ENCODE measurements around the gene SPECC1. TPM values are rescaled to one million over a fixed set of nuclear protein-coding genes. Genes with fewer than 3 reads are reported as not detected.
A peak's percentile ranks its signal among the peaks of the same experiment; 100 is the strongest.

The SPECC1 gene
- polyA plus RNA-seq, 1 of the 3 experiments (the other 2 are of a cell fraction): 11.2 TPM

DNA sequence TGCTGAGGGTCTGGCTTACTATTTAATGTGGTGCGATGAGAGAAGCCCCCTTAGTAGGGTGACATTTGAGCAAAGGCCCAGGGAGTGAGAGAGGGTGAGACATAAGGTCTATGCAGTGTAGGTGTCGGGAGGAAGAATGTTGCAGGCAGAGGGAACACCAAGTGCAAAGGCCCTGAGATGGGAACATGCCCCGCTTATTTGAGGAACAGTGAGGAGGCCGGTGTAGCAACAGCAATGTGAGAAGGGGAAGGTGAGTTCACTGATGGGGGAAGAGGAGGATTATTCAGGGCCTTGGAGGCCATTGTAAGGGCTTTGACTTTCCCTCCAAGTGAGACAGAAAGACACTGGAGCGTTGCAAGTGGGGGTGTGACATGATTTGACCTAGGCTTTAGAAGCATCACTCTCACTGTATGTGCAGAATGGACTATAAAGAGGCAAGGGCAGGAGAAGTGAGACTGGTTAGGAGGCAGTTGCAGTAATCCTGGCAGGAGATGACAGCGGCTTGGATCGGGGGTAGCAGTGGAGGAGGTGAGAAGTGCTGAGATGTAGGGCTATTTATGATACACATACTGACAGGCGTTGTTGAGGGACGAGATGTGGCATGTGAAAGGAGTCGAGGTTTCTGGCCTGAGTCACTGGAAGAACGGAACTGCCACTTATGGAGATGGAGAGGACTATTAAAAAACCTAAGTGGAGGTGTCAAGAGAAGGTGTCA is 145.3 kb downstream of the SPECC1 start:
- no peak for DNase-seq
- H3K79me2 ChIP-seq (ENCODE audit: insufficient read depth): peaks cover 29% of the 10 kb centered on the region
- WGBS (ENCODE audit: low lambda C conversion rate): 92% methylated on average over 11 of the region's 11 CpGs
- no peak overlapping the region for H3K9ac ChIP-seq
- H3K36me3 ChIP-seq (replicated peaks in 1 of 2; ENCODE audit: control insufficient read depth in 1 of 2, insufficient read depth in 2 of 2, low read length in 1 of 2): no peaks in the 10 kb centered on the region
- no peak overlapping the region for H3K4me2 ChIP-seq
- TF ChIP-seq POLR2AphosphoS5 (IDR thresholded peaks at IDR 0.05; ENCODE audit: low read depth, low read length): no peak
- TF ChIP-seq, protein P1, sequence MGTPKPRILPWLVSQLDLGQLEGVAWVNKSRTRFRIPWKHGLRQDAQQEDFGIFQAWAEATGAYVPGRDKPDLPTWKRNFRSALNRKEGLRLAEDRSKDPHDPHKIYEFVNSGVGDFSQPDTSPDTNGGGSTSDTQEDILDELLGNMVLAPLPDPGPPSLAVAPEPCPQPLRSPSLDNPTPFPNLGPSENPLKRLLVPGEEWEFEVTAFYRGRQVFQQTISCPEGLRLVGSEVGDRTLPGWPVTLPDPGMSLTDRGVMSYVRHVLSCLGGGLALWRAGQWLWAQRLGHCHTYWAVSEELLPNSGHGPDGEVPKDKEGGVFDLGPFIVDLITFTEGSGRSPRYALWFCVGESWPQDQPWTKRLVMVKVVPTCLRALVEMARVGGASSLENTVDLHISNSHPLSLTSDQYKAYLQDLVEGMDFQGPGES (IDR thresholded peaks at IDR 0.05; ENCODE audit: low read depth, low read length): no peak
- no peak overlapping the region for H3K27ac ChIP-seq (ENCODE audit: low read depth in 2 of 2, low read length in 1 of 2)
- no peaks in the 10 kb centered on the region for H3K27me3 ChIP-seq (ENCODE audit: insufficient read depth)
- no peak overlapping the region for H2AFZ ChIP-seq (ENCODE audit: low read depth)
- peaks cover 6 to 8% of the 10 kb centered on the region in 2 experiments; a peak in 1 of 4 replicates for H3K4me1 ChIP-seq (ENCODE audit: control insufficient read depth in 1 of 2, insufficient read depth in 2 of 2, low read depth in 1 of 2, low read length in 1 of 2)
- H3F3A ChIP-seq (replicated peaks; ENCODE audit: insufficient read depth): peaks cover 3% of the 10 kb centered on the region
- no peaks in the 10 kb centered on the region for H4K20me1 ChIP-seq (ENCODE audit: insufficient read depth)
- H3K9me3 ChIP-seq: no peaks in the 10 kb centered on the region
- ChIA-PET POLR2A (no interaction called here), CTCF (no interaction called here)
- no peak overlapping the region for H3K4me3 ChIP-seq (ENCODE audit: low read depth in 2 of 2, low read length in 1 of 2)
- no peaks in the 10 kb centered on the region for H3K9me2 ChIP-seq

DNA sequence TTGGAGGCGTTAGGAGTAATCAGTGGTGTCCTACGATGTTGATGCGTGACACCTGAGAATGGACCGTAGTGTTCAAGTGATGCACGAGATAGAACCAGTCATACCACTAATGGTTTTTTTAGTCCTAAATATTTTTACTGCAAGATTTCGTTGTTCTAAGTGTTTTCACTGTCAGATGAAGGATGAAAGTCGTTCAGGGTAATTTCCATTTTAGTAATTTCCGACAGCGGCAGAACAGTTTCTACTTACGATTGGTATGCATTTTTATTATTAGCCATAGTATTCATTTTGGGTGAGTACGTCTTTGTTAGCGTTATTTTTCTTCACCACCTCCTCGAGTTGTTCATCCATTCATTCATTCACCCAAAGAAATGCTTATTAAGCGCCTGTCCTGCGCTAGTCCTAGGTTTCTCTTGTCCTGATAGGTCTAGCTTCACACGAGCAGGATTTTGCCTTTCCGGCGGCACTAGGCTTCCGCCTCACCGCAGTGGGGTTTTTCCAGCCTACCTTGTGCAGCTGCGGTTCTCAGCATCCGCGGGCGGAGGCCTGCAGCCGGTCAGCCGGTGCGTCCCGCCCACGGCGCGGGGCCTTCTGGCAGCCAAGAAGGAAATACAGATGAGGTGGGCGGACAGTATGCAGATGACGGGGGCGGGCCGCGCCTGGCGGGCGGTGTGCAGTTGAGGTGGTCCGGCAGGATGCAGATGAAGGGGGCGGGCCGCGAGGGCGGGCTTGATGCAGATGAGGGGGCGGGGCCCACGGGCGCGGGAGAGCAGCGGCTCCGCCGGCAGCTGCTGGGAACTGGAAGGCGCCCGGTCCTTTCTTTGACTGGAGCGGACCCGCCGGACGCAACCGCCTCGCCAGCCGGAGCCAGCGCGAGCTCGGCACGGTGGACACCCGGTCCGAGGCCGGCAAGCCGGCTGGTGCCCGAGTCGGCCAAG is 146.4 kb downstream of the SPECC1 start:
- no peaks in the 10 kb centered on the region for H4K20me1 ChIP-seq (ENCODE audit: insufficient read depth)
- H3K4me3 ChIP-seq (ENCODE audit: low read depth in 2 of 2, low read length in 1 of 2): peak overlapping the region; percentile 75 to 79
- peaks cover 3% of the 10 kb centered on the region for H3F3A ChIP-seq (replicated peaks; ENCODE audit: insufficient read depth)
- H2AFZ ChIP-seq (ENCODE audit: low read depth): peak overlapping the region; percentile 94
- H3K27me3 ChIP-seq (ENCODE audit: insufficient read depth): no peaks in the 10 kb centered on the region
- peak overlapping the region; percentile 86 for H3K4me2 ChIP-seq
- H3K9me2 ChIP-seq: no peaks in the 10 kb centered on the region
- peaks cover 39% of the 10 kb centered on the region for H3K79me2 ChIP-seq (ENCODE audit: insufficient read depth)
- H3K9ac ChIP-seq: peak overlapping the region; percentile 62
- peak; percentile 99 for DNase-seq
- ChIA-PET POLR2A (no interaction called here), CTCF (interaction anchor here (1.4 to 1.5 kb wide), 2 partner anchors 33 to 71 kb away, joined by 5 read pairs; no protein-coding TSS in a partner anchor)
- WGBS (ENCODE audit: low lambda C conversion rate): 30% methylated on average over 35 of the region's 69 CpGs
- no peaks in the 10 kb centered on the region for H3K36me3 ChIP-seq (replicated peaks in 1 of 2; ENCODE audit: control insufficient read depth in 1 of 2, insufficient read depth in 2 of 2, low read length in 1 of 2)
- H3K4me1 ChIP-seq (ENCODE audit: control insufficient read depth in 1 of 2, insufficient read depth in 2 of 2, low read depth in 1 of 2, low read length in 1 of 2): peaks cover 6 to 8% of the 10 kb centered on the region in 2 experiments; a peak in 1 of 4 replicates
- H3K9me3 ChIP-seq: no peaks in the 10 kb centered on the region
- peak overlapping the region; percentile 23 to 48 for H3K27ac ChIP-seq (ENCODE audit: low read depth in 2 of 2, low read length in 1 of 2)
- TF ChIP-seq FOXM1 (IDR thresholded peaks at IDR 0.05; ENCODE audit: low read depth) (no peak), SIN3A (IDR thresholded peaks at IDR 0.05; ENCODE audit: borderline replicate concordance, low read depth, low read length) (no peak), NFIC (IDR thresholded peaks at IDR 0.05; ENCODE audit: borderline replicate concordance) (no peak), RFX5 (IDR thresholded peaks at IDR 0.05; ENCODE audit: low read length) (no peak), NRF1 (IDR thresholded peaks at IDR 0.05; ENCODE audit: low read depth, low read length) (peak; percentile 17; the same call in 1 of the 2 replicates), ELF1 (IDR thresholded peaks at IDR 0.05) (no peak), RCOR1 (IDR thresholded peaks at IDR 0.05; ENCODE audit: low read length) (peak; percentile 18; the same call in 1 of the 2 replicates), POLR2AphosphoS5 (IDR thresholded peaks at IDR 0.05; ENCODE audit: low read depth, low read length) (no peak), GABPA (IDR thresholded peaks at IDR 0.05; ENCODE audit: low read depth) (no peak), RAD21 (IDR thresholded peaks at IDR 0.05; ENCODE audit: low read length) (no peak), SMC3 (IDR thresholded peaks at IDR 0.05; ENCODE audit: low read depth, low read length) (no peak), MEF2A (IDR thresholded peaks at IDR 0.05; ENCODE audit: borderline replicate concordance, low read depth) (no peak), JUND (IDR thresholded peaks at IDR 0.05) (no peak)
- TF ChIP-seq, protein P2, sequence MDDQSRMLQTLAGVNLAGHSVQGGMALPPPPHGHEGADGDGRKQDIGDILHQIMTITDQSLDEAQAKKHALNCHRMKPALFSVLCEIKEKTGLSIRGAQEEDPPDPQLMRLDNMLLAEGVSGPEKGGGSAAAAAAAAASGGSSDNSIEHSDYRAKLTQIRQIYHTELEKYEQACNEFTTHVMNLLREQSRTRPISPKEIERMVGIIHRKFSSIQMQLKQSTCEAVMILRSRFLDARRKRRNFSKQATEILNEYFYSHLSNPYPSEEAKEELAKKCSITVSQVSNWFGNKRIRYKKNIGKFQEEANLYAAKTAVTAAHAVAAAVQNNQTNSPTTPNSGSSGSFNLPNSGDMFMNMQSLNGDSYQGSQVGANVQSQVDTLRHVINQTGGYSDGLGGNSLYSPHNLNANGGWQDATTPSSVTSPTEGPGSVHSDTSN (IDR thresholded peaks at IDR 0.05): peak; percentile 47
- TF ChIP-seq, protein P3, sequence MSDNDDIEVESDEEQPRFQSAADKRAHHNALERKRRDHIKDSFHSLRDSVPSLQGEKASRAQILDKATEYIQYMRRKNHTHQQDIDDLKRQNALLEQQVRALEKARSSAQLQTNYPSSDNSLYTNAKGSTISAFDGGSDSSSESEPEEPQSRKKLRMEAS (IDR thresholded peaks at IDR 0.05; ENCODE audit: low read depth): no peak
- TF ChIP-seq, protein P4, sequence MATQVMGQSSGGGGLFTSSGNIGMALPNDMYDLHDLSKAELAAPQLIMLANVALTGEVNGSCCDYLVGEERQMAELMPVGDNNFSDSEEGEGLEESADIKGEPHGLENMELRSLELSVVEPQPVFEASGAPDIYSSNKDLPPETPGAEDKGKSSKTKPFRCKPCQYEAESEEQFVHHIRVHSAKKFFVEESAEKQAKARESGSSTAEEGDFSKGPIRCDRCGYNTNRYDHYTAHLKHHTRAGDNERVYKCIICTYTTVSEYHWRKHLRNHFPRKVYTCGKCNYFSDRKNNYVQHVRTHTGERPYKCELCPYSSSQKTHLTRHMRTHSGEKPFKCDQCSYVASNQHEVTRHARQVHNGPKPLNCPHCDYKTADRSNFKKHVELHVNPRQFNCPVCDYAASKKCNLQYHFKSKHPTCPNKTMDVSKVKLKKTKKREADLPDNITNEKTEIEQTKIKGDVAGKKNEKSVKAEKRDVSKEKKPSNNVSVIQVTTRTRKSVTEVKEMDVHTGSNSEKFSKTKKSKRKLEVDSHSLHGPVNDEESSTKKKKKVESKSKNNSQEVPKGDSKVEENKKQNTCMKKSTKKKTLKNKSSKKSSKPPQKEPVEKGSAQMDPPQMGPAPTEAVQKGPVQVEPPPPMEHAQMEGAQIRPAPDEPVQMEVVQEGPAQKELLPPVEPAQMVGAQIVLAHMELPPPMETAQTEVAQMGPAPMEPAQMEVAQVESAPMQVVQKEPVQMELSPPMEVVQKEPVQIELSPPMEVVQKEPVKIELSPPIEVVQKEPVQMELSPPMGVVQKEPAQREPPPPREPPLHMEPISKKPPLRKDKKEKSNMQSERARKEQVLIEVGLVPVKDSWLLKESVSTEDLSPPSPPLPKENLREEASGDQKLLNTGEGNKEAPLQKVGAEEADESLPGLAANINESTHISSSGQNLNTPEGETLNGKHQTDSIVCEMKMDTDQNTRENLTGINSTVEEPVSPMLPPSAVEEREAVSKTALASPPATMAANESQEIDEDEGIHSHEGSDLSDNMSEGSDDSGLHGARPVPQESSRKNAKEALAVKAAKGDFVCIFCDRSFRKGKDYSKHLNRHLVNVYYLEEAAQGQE (IDR thresholded peaks at IDR 0.05; ENCODE audit: low read depth, low read length): no peak
- TF ChIP-seq, protein P1 (IDR thresholded peaks at IDR 0.05; ENCODE audit: low read depth, low read length): no peak
